ENCODE data around the gene SCN10A.

DNA sequence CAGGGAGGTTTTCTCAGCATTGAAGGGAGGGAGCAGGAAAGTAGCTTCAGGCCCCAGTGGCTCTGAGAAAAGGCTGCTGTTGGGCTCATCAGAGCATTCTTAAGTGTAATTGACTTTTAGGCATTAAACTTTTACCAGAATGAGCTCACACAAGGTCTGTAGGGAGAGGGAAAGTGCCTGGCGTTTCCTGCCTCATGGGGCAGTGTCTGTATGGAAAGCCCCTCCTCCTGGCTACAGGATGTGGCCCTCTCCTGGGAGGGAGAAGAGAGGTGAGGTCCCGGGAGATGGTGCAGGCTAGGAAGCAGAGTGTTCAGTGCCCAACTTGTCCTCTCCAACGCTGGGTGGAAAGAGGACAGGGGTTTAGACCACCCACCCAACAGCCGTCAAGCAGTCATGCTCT lies 21.3 kb upstream of the SCN10A start:
- no peak for TF ChIP-seq MEF2A (IDR thresholded peaks at IDR 0.05; ENCODE audit: borderline replicate concordance, low read depth)
- TF ChIP-seq NFIC (IDR thresholded peaks at IDR 0.05; ENCODE audit: borderline replicate concordance), result no peak
- no peak for TF ChIP-seq CTCF (IDR thresholded peaks at IDR 0.05)
- TF ChIP-seq EZH2phosphoT487 (IDR thresholded peaks at IDR 0.05; ENCODE audit: borderline replicate concordance, low read depth), result no peak
- no peak for TF ChIP-seq CHD2 (IDR thresholded peaks at IDR 0.05; ENCODE audit: low read length, partially characterized antibody)
- no peak for TF ChIP-seq SMC3 (IDR thresholded peaks at IDR 0.05; ENCODE audit: low read depth, low read length)
- TF ChIP-seq TEAD4 (IDR thresholded peaks at IDR 0.05; ENCODE audit: borderline replicate concordance, insufficient read depth), result no peak
- no peak for TF ChIP-seq REST (IDR thresholded peaks at IDR 0.05; ENCODE audit: low read depth, low read length)
- no peak for TF ChIP-seq TCF12 (IDR thresholded peaks at IDR 0.05)
- no peak for TF ChIP-seq MXI1 (IDR thresholded peaks at IDR 0.05; ENCODE audit: low read depth, low read length)
- no peak for TF ChIP-seq RFX5 (IDR thresholded peaks at IDR 0.05; ENCODE audit: low read length)
- TF ChIP-seq TAF1 (IDR thresholded peaks at IDR 0.05; ENCODE audit: borderline replicate concordance, low read depth, low read length), result no peak

Data from SK-N-SH (cell line).